ENCODE measurements around the gene SLC38A7. TPM values are rescaled to one million over a fixed set of nuclear protein-coding genes. Genes with fewer than 3 reads are reported as not detected.

SLC38A7 gene
- total and polyA plus RNA-seq, 2 of the 13 experiments (the other 11 are each of a cell fraction or from before 2014, with no cell fraction given): 13.2 to 14.1 TPM

GRCh38 chr16:58654560-58655214 lies 29.9 kb downstream of the SLC38A7 start (continued):
- TF ChIP-seq CERS6 (CRISPR knock-in tag; IDR thresholded peaks at IDR 0.05): no peak
- TF ChIP-seq KDM2A (CRISPR knock-in tag; IDR thresholded peaks at IDR 0.05; ENCODE audit: borderline replicate concordance, low read depth): no peak
- TF ChIP-seq ZNF407 (CRISPR knock-in tag; IDR thresholded peaks at IDR 0.05; ENCODE audit: not compliant biosample characterization): no peak
- no peak for TF ChIP-seq GTF2F1 (IDR thresholded peaks at IDR 0.05; ENCODE audit: low read length)
- no peak for TF ChIP-seq CBX1 (IDR thresholded peaks at IDR 0.05; ENCODE audit: low read depth)
- TF ChIP-seq FIP1L1 (IDR thresholded peaks at IDR 0.05; ENCODE audit: borderline replicate concordance, insufficient read depth, low read depth, low read length): no peak
- TF ChIP-seq ZNF557 (CRISPR knock-in tag; IDR thresholded peaks at IDR 0.05): no peak
- no peak for TF ChIP-seq ZSCAN9 (CRISPR knock-in tag; IDR thresholded peaks at IDR 0.05; ENCODE audit: borderline replicate concordance)
- no peak for TF ChIP-seq MATR3 (CRISPR knock-in tag; IDR thresholded peaks at IDR 0.05)
- TF ChIP-seq ZNF879 (CRISPR knock-in tag; IDR thresholded peaks at IDR 0.05): no peak
- no peak for TF ChIP-seq NRL (CRISPR knock-in tag; IDR thresholded peaks at IDR 0.05; ENCODE audit: borderline replicate concordance)
- TF ChIP-seq NFKB2 (CRISPR knock-in tag; IDR thresholded peaks at IDR 0.05; ENCODE audit: borderline replicate concordance): no peak
- TF ChIP-seq NCOR1 (IDR thresholded peaks at IDR 0.05; ENCODE audit: borderline replicate concordance, low read length): no peak
- TF ChIP-seq RARA (CRISPR knock-in tag; IDR thresholded peaks at IDR 0.05): 0 out of 2 replicates have a peak, but pooled peaks have one; percentile 4
- TF ChIP-seq ZNF256 (CRISPR knock-in tag; conservative IDR thresholded peaks at IDR 0.05): no peak
- TF ChIP-seq HNF1B (CRISPR knock-in tag; IDR thresholded peaks at IDR 0.05): no peak
- TF ChIP-seq SKI (IDR thresholded peaks at IDR 0.05; ENCODE audit: partially characterized antibody): peak; percentile 15
- TF ChIP-seq POGK (CRISPR knock-in tag; conservative IDR thresholded peaks at IDR 0.05): 0 out of 2 replicates have a peak, but pooled peaks have one; percentile 8

Data from HepG2 (cell line).